Stimulated activated CD4-positive, alpha-beta T cell treated with anti-CD3 and anti-CD28 coated beads, TNF-alpha, amount 100 ng/mL, for 48 hours (primary cell): ENCODE measurements around the gene TNFAIP8L1.
"Not testable (repeated sequence)": the region's sequence is repeated elsewhere in the genome, so short reads cannot be mapped to it uniquely, and the experiment has no call there.

Experiments
- DNase-seq, 3 donors: peaks; one replicate each; pipeline ENCODE4 v3.0.0-alpha.2; 2020; ENCODE audit warnings: low read depth in 3 of 3

TNFAIP8L1 gene

DNA sequence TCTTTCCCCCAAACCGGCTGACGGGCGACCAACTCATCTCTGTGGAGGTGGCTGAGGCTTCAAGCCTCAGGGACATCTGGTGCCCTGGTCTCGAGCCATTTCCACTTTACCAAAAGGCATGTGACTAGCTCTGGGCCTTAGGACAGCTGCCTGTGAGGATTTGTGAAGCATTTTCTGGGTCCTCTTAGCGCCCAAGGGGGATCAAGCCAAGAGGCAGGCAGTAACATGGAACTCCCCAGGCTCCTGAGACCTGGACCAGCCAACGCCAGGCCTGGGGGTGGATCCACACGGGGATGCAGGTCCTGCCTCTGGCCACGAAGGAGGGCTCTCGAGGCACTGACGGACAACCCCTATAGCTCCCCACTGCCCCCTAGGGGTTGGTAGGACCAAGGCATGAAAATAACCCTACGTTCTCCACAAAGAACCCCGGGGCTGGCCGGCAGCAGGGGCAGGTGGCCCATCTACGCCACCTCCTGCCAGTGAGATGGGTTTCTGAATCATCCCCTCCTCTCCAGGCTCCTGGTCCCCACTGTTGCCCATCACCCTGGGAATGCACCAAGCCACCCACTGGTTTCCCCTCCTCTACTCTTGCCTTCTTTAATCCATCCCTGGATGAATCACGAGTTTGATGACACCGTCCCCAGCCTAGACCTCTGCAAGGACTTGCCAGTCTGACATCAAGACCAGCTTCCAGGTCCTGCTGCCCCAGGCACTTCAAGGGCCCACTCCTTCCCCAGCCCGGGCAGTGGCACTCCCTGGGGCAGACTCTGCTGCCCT lies 37.8 kb downstream of the TNFAIP8L1 start:
- DNase-seq: peak in 1 of 3 donors; percentile 22

DNA sequence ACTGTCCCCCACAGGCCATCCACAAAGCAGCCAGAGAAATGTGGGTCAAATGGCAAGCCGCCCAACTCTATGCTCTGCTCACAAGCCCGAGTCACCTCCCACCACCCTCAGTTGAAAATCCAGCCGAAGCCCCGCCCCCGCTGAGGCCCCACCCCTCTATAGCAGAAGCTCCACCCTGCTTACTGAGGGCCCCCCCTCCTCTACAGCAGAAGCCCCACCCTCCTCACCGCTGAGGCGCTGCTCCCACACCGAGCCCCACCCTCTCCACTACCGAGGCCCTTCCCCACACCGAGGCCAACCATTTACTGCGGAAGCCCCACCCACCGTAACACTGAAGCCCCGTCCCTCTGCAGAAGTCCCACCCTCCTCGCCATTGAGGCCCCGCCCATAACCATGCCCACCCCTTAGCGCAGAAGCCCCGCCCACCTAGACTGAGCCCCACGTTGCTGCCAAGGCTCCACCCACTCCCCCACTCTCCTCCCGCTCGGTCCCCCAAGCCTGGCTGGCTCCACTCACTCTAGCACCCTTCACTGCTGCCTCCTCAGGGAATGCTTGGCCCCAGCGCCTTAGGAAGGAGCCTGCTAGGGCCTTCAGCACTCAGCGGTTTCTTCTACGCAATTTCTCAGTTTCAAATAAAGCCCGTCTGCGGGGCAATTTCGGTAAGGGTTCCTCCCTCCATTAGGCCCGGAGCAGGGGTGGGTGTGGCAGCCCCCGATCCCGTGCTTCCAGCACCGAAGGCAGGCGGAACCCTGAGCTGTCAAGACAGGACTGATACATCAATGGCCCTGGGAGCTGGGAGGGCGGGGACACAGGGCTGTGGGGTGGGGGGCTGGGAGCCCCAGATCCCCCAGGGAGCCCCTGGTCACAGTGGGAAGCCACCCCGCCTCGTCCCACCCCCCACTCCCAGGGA lies 39.8 kb downstream of the TNFAIP8L1 start:
- peak in 2 of 3 donors; percentile 8 to 20 for DNase-seq

DNA sequence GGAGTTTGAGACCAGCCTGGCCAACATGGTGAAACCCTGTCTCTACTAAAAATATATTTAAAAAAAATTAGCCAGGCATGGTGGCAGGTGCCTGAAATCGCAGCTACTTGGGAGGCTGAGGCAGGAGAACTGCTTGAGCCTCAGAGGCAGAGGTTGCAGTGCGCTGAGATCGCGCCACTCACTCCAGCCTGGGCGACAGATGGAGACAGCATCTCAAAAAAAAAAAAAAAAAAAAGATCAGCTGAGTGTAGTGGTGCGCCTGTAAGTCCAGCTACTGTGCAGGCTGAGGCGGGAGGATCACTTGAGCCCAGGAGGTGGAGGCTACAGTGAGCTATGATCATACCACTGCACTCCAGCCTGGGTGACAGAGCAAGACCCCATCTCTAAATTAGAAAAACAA lies 40.7 kb downstream of the TNFAIP8L1 start:
- DNase-seq: not testable (repeated sequence)

DNA sequence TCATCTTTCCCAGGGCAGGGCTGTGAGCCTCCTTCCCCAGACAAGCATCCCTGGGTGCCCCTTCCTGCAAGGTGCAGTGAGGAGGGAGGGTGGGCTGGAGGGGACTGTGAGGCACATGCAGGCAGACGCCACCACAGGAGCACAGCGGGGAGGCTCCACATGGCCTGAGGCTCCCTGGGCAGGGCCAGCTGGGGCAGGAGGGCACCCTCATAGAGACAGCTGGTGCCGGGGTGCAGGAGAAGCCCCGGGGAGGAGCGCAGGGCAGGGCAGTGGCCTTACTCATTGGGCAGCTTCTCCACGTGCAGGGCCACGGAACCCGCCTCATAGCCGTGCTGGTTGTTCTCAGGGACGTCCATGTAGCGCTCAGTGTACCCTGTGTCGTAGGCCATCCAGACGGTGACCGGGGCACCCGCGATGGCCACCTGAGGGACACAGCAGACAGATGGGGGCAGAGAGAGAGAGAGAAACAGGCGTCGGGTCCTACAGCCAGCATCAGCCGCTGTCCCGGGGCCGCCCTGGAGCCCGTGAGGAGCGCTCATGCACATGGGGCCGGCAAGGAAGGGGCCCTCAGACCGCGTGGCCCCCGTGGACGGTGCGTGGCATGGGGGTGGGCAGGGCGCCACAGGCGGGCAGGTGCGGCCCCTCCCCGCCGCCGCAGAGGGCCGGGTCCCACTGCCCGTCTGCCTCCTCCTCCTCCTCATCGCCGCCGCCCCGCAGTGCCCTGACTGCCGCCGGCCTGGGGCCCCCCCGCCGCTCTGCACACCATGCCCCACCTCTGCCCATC lies 43.3 kb downstream of the TNFAIP8L1 start:
- no peak for DNase-seq

DNA sequence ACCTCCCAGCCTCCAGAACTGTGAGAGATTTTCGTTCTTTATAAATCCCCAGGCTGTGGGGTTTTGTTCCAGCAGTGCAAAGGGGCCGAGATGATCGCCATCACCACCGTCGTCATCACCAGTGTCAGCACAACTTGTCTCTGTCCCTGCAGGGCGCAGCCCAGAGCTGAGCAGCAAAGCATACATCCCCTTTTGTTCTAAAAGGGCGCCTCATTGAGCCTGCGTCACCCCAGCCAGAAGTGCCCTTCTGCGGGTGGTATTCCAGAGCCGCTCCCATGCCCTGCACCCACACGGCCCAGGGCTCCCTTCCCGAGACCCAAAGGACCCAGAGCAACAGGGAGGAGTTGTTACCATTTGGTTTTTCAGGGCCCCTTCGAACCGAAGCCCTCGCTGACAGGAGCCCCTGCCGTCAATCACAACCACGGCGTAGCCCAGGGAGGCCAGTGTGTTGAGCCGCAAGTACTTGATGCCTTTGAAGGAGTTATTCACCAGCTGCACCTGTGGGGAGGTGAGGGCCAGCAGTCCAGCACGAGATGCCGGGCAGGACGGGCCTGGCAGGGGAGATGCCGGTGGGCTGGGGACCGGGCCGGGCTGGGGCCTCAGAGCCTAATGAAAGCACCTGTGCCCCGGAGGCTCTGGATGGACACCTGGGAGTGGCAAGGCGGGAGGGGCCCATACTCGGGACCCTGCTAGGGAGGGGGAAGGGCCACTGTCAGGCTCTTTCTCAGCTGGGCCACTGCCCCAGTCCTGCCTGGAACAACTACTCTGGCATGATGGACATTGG lies 45.2 kb downstream of the TNFAIP8L1 start:
- DNase-seq: no peak

DNA sequence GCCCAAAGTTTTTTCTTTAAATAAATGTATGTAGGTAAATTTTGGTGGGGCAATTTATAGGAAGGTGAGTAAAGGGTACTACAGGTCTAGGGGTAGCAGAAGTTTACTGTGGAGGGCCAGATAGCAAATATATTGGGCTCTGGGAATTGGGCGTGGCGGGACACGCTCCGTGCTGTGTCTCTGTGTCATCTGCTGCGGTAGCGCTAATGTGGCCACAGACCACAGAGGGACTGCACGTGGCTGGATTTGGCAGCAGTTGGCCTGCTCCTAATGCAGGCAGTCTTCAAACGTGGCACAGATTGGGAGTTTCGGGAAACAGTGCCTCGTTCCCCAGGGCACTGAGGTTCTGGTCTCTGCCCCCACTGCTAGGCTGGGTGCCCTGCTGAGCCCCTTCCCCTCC lies 47.4 kb downstream of the TNFAIP8L1 start:
- DNase-seq: no peak

DNA sequence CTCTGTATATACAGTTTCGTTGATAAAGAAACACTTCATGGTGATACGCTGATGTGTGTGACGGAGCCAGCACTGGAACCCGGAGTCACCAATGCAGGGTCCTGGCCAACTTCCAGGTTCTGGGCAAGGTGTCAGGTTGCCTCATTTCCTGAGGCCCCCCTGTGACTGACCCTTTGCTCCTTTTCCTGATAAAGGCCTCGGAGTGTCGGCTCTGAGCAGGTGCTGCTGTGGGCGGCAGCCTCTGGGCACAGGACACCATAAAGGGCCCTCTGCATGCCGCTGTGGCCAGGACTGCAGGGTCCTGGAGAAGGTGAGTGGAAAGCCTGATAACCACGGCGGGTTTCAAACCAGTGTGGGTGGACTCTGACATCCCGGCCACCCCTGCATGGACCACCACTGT lies 48.1 kb downstream of the TNFAIP8L1 start:
- DNase-seq: no peak

DNA sequence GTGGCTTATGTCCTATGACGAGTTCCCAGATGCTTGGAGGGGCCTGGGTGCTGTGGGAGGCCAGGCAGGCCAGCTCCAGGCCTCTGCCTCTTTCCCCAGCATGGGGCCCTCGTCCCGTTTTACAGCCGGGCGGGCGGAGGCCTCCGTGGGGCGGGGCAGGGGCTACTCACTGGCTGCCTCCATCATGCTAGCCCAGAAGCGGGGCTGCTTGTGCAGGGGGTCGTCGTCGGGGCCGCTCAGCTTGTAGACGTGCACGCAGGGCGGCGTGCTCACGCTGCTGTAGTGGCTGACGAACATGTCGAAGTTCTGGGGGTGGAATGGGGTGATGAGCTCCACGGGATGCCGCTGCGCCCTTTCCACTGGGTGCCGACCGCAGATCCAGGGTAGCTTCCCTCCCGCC lies 49.3 kb downstream of the TNFAIP8L1 start:
- no peak for DNase-seq

DNA sequence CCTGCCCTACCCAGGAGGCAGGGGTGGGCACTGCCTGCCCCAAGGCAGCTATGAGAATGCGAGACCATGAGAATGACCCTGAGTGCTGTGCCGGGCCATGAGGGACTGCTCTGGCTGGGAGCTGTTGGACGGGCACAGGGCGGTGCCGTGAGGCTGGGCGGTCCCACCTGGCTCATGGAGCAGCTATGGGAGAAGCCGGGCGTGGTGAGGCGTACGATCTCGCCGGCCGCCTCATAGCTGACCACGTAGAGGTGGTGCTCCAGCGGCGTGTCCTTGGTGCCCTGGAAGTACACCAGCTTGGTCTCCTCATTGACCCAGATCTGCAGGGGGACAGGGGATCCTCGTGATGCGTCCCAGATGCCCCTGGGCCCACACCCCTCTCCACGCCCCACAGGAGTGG lies 50.1 kb downstream of the TNFAIP8L1 start:
- DNase-seq: no peak

DNA sequence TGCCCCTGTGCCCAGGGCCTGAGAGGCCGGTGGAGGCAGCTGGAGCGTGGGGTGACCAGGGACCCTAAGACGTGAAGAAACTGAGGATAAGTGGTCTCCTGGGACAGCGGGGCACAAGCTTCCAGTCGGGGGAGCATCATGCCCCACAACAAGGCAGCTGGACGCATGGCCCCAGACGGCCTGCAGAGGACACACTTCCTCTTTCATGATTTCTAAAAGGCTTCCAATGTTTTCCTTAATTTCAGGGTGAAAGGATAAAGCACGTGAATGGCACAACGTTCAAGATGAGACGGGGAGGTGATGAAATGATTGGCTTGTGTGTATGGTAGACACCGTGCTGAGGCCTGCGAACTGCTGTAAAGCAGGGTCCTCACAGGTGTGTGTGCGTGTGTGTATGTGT lies 51.0 kb downstream of the TNFAIP8L1 start:
- DNase-seq: no peak

DNA sequence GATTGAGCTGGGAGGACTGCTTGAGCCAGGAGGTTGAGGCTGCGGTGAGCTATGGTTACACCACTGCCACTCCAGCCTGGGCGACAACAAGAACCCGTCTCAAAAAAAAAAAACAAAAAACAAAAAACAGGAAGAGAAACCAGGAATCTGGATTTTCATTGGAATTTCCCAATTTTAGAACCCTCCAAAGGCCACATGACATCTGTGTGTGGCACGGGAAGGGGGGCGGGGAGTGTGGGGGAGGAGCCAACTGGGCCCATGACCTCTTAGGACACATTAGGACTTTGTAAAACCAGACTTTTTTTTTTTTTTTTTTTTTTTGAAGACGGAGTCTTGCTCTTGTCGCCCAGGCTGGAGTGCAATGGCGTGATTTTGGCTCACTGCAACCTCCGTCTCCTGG lies 52.1 kb downstream of the TNFAIP8L1 start:
- no peak for DNase-seq

DNA sequence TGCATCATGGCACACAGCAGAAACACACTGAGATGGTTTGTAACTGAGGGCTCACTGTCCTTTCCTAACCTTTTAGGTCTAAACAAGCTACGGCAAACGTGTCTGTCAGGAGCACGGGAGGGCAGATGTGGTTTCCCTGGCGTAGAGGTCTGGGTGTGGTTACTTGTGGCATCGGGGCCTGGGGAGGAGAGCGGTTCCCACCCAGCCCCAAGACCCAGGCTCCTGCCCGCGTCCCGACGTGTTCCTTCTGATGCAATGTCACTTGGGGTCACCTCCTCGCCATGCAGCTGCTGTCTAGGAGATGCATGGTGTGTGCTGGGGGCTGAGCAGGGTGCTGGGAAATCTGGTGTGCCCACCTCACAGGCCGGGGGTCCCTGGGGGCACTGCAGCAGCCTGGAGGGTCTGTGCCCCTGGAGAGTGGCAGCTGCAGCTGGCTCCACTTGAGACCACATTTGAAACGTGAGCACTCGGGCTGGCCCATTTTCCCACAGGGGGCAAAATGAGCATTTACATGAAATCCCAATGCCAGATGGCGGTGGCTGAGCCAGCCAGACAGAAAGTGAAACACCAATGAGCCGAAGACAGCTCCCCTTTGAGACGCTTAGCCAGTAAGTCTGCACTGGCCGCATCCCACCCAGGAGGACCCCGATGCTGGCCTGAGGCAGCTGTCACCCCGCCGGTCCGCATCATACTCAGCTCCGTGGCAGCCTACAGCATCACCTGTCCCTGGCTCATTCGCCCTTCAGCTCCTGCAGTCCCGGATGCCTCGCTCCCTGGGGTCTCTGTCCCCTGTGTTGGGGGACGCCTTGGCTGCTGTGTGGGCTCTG lies 53.1 kb downstream of the TNFAIP8L1 start:
- no peak for DNase-seq

DNA sequence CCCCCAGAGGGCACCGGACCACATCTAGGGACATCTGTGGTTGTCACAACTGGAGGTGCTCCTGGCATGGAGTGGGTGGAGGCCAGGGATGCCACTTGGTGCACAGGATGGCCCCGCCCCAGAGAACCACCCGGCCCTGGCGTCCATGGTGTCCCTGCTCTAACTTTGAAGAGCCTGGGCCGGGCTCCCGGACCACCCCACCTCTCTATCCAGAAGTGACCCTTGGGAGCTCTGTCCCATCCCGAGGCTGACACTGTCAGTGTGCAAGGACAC lies 53.7 kb downstream of the TNFAIP8L1 start:
- DNase-seq: no peak

DNA sequence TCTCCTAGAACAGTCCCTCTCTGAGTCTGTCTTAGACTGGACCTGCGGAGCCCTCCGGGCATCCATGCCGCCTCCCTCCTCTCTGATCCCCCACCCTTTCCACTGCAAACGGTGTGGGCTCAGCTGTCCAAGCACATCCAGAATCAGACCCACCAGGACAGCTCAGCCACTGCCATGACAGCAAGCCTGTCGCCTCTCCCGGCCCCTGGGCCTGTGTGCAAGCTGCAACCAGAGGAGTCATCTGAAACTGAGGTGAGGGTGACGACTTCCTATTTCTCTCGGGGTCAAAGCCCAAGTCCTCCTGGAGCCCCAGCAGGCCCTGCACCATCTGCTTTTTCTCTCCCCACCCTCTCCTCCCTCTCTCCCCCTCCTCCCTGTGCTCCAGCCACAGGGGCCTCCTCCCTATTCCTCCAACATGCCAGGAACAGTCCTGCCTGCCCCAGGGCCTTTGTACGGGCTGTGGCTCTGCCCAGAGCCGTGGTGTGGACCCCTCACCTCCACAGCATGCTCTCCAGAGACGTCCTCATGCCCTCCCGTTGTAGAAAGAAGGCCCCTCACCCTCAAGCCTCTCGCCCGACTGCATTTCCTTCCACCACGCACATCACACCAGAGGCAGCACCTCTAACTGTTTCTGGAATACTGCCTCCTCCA lies 54.3 kb downstream of the TNFAIP8L1 start:
- no peak for DNase-seq

DNA sequence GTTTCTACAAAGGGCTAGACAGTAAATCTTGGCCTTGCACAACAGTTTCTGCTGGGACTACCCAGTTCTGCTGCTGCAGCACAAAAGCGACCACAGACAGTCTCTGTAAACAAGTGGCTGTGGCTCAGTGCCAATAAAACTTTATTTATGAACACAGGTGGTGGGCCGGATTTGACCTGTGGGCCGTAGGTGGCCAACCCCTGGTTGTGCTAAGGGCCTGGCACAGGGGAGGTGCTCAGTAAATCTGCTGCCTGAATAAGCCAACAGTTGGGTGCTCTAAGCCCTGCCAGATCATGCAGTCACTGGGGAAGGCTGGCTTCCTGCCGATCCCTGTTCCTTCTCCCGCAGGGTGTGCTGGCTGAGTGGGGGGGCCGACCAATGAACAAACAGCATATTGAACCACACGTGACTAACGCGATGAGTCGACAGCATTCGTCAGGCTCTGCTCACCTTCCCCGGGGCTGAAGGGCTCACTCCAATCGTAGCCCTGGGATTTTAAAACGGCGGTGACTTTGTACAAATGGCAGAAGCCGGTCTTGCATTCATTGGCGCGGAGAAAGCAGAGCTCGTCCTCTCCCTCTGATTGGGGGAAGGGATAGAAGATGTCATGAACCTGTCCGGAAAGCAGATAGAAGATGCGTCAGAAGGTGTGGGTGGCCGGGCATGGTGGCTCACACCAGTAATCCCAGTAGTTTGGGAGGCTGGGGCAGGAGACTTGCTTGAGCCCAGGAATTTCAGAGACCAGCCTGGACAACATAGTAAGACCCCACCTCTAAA lies 55.1 kb downstream of the TNFAIP8L1 start:
- no peak for DNase-seq

DNA sequence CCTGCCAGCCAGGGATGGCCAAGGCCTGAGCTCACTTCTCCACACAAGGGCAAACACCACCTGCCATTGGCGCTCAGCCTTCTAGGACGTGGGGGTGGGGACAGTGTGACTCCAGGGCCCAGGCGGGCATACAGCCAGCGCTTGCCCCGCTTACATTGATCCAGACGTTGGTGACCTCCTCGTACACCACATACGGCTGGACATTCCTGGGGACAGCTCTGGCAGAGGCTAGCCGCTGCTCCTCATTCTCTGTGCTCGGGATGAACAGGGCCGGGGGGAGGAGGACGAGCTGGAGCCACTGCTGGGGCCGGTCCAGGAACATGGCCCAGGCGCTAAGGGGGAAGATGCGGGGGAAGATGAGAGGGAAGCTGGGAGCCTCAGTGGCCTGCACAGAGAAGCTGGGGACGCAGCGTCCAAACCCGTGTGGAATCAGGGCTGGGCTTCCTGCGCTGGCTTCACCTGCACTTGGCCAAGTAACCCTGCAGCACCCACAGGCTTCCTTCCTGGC lies 56.0 kb downstream of the TNFAIP8L1 start:
- DNase-seq: no peak

DNA sequence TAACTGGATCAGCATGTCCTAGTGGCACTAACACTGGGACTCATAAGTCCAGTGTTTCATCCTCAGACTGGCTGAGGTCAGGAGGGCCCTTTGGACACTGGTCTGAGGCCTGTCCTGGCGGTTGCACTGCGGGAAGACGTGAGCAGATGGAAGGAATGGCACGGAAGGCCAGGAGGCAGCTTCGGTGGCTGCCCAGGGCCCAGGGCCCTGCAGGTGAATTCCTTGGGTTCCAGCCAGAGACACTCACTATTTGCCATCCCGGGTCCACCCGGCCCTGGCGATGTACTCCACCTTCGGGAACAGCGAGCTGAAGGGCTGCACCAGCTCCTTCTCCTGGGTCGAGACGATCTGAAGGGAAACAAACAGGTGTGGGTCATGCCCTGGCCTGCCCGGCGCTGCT lies 58.0 kb downstream of the TNFAIP8L1 start:
- DNase-seq: no peak

DNA sequence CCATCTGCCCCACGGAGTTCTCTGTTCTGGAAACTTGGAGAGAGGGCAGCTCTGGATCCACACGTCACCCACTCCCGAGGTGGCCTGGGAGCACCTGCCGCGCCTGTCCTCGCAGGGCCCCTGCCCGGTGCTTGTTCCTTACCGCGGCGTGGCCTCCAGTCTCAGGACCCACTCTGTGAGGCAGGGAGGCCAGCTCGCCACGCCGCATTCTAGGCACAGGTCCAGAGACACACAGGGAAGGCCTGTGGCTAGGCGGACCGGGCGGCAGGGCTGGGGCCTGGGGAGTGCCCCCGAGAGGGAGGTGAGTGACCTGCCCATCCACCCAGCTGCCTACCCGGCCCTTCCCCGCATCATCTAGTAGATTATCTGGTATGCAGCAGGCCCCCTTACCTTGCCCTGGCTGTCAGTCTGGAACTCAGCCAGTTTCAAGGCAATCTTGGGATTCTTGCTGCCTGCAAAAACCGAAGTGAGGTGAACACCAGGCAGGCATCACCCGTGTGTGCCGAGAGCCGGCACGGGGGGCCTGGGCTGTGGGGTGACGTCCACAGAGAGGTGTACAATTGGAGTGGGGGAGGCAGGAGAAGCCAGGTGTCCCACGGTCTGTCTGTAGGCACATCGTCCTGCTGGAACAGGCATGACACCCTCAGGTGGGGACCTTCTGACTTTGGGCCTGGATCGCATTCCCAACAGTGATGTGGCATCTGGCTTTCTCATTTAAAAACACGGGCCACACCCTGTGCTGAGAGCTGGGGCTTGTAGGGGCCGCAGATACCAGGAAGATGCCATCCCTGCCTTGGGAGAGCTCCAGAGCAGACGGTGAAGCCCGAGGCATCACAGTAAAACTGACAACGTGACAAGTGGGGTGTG lies 60.7 kb downstream of the TNFAIP8L1 start:
- DNase-seq: no peak

DNA sequence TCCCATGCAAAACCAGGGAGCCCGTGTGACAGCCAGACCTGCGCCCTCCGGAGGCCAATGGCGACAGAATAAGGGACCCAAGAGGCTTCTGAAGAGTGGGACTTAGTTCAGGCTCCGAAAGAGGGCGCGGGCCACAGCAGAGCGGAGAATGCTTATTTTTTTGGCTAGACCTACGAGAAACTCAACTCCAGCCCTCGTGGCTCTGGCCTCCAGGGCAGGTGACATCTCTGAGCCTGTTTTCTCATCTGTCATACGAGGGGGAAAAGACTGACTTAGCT lies 61.3 kb downstream of the TNFAIP8L1 start:
- no peak for DNase-seq
